ENCODE results near the gene DEXI. TPM values are rescaled to one million over a fixed set of nuclear protein-coding genes. Genes with fewer than 3 reads are reported as not detected.
A peak's percentile ranks its signal among the peaks of the same experiment; 100 is the strongest.

The DEXI gene
- polyA plus RNA-seq, 3 donors, result 42.8 to 49.0 (median 44.3) TPM

DNA sequence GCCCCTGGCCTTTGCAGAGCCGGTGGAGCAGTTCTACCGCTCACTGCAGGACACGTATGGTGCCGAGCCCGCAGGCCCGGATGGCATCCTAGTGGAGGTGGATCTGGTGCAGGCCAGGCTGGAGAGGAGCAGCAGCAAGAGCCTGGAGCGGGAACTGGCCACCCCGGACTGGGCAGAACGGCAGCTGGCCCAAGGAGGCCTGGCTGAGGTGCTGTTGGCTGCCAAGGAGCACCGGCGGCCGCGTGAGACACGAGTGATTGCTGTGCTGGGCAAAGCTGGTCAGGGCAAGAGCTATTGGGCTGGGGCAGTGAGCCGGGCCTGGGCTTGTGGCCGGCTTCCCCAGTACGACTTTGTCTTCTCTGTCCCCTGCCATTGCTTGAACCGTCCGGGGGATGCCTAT lies 35.8 kb downstream of the DEXI start:
- DNase-seq (ENCODE audit: low read depth in 3 of 3, low spot score in 2 of 3), result no peak

DNA sequence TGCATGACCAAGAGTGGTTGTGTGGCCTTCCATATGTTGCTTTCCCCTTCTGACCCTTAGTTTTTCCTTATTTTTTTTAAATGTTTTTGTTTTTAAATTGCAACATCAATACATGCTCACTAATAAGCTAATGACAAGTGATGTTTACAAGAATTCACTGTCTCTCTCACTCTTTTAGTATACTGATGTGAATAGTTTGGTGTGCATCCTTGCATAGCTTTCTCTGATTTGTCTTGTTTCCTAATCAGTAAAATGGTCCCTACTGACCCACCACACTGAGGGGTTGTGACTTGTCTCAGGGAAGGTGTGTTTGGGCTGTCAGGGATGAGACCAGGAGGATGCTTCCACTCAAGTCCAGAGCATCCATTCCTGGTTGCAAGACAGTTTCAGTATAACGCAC lies 39.3 kb downstream of the DEXI start:
- no peak for DNase-seq (ENCODE audit: low read depth in 3 of 3, low spot score in 2 of 3)

DNA sequence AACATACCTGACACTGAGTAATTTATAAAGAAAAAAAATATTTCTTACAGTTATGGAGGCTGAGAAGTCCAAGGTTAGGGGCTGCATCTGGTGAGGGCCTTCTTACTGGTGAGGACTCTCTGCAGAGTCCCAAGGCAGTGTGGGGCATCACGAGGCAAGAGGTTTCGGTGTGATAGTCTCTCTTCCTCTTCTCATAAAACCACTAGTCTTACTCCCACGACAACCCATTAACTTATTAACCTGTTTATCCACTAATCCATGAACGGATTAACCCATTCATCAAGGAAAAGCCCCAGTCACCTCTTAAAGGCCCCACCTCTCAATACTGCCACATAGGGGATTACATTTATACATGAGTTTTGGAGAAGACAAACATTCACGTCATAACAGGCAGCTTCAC lies 45.1 kb downstream of the DEXI start:
- no peak for DNase-seq (ENCODE audit: low read depth in 3 of 3, low spot score in 2 of 3)

DNA sequence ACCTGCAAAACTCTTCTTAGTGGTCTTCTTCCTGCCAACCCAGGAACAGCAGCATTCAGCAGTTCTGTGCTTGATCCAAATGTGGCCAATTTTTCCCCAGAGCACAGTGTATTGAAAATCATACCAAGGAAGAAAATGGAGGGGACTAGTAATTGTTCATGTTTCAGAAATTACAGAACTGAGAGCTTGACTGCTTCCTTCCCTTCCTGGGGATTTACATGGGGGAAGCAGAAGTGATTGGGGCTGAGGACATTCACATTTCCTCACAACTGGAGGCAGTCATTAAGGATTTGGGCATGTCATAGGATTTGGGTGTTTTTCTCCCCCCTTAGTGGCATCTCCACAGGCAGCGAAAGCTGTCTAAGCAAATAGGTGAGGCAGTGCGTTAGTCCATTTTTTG lies 45.5 kb downstream of the DEXI start:
- DNase-seq (ENCODE audit: low read depth in 3 of 3, low spot score in 2 of 3), result no peak

DNA sequence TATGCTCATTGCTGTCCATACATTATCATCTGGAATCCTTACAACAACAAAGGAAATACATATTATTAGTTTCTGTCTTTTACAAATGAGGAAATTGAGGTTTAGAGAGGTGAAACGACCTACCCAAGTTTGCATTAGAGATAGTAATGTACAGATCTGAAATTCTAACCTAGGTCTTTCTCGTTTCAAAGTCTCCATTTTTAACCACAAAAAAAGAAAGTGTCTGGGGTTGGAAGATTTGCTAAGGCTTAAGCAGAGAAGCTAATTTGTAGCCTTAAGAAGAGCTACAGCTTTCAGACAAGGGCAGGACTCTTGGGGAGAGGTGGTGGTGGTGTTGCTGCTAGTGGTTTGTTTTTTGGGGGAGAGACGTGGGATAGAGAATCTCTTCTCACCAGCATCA lies 46.1 kb downstream of the DEXI start:
- no peak for DNase-seq (ENCODE audit: low read depth in 3 of 3, low spot score in 2 of 3)

DNA sequence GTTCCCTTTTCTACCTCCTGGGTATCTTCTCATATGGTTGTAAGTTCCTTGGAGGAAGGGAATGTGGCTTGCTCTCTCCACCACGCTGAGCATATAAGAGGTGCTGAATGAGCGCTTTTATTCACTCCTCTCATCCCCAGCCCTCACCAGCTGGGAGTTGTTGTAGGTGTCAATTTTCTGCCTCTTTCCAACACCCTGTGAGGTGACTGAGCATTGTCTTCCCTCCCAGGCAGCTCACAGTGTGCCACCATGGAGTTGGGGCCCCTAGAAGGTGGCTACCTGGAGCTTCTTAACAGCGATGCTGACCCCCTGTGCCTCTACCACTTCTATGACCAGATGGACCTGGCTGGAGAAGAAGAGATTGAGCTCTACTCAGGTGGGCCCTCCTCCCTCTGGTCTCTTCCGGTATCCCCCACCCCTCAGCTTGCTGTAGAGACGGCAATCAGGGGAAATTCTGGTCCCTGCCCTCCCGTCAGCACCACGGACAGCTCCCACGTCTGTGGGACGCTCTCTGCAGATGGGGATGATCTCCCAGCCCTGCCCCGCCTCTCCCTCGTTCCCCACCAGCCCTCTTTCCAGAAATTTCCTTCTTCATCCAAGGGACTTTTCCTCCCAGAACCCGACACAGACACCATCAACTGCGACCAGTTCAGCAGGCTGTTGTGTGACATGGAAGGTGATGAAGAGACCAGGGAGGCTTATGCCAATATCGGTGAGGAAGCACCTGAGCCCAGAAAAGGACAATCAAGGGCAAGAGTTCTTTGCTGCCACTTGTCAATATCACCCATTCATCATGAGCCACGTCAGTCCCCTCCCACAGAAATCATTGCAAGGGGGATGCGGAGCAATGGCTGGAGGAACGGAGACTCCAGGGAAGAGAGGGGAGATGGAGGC lies 47.0 kb downstream of the DEXI start:
- peak in 1 of 3 donors; percentile 68 for DNase-seq (ENCODE audit: low read depth in 3 of 3, low spot score in 2 of 3)

DNA sequence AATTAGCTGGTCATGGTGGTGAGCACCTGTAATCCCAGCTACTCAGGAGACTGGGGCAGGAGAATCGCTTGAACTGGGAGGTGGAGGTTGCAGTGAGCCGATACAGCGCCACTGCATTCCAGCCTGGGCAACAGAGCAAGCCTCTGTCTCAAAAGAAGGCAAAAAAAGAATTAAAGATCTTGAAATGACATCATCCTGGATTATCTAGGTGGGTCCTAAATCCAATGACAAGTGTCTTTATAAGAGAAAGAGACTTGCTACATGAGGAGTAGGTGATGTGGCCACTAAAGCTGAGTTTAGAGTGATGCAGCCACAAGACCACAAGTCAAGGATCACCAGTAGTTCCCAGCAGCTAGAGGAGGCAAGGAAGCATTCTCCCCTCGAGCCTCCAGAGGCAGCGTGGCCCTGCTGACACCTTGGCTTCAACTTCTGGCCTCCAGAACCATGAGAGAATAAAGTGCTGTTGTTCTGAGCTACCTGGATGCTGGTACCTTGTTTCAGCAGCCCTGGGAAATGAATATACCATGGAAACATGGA lies 49.4 kb downstream of the DEXI start:
- no peak for DNase-seq (ENCODE audit: low read depth in 3 of 3, low spot score in 2 of 3)

DNA sequence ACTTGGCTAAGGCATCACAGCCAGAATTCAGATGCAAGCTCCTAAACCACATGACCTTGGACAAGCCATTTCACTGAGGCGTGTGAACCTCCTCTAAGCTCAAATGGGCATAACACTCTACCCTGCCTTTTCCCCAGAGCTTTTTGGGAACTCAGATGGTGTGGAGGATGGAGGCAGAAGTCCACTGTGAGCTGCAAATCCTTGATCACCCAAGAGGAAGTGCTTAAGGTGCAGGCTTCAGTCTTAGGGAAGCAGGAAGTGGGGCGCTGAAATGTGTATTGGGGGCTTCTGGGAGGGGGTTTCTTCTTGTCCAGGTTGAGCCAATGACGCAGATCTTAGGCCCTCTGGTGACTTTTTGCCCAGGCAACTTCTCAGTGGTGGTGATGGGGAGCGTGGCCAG lies 52.4 kb downstream of the DEXI start:
- DNase-seq (ENCODE audit: low read depth in 3 of 3, low spot score in 2 of 3), result no peak

DNA sequence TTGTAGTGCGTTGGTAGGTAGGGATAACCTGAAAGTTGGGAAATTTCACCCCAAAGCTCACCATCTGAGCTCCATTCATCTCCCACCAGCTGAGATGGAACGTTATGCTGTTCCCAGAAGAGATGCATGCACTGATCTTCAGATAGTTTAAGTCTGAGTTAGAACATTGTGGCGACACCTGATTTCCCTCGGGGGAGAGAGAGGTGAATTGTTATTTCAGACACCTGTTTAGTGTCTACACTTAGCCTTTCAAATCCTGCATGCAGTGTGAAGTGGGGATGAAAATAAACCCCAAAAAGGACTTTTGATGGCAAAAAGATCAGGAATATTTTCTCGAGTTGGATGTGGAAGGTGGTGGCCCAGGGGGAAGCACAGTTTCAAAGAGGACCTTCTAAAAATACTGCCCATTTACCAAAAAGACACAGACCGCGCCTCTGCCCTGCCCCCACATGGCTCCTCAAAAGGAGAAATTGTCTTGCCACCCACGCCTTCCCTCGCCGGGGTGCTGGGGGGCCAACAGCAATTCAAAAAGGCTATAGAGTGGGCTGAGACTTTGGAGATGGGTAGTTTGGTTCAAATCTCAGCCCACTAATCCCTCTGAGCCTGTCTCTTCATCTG lies 53.8 kb downstream of the DEXI start:
- no peak for DNase-seq (ENCODE audit: low read depth in 3 of 3, low spot score in 2 of 3)

DNA sequence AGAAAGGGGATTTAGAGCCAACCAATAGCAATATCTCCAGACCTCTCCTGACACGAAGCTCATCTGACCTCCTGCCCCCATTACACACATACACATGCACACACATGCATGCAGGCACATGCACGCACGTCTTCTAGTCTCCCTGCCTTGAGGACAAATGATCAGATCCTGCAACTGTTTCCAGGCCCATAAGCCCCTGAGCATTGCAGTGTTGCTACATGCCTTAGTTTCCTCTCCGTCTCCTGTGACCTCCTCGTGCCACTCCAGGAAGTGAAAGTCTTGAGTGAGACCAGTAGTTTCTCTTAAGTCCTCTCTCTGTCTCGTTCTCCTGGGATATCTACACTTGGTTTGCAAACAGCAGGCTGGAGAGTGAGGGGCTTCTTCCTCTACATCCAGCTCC lies 57.0 kb downstream of the DEXI start:
- no peak for DNase-seq (ENCODE audit: low read depth in 3 of 3, low spot score in 2 of 3)

DNA sequence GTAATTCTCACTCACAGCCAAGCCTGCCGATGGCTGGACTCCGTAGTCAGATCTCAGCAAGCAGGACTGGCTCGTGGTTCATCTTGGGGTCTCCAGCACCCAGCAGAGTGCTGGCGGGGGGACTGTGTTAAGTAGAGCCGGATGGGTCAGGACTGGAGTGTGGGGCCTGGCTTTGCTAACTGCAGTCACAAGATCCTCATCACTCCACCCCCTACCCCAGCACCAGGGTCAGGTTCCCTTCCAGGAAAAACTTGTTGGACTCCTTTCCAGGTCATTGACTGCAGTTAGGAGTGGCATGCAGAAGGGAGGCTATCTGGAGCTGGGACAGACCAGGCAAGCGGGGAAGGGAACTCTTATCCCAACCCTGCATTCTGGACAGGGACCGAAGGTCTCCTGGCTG lies 59.3 kb downstream of the DEXI start:
- DNase-seq (ENCODE audit: low read depth in 3 of 3, low spot score in 2 of 3), result peak in 2 of 3 donors; percentile 44 to 59

DNA sequence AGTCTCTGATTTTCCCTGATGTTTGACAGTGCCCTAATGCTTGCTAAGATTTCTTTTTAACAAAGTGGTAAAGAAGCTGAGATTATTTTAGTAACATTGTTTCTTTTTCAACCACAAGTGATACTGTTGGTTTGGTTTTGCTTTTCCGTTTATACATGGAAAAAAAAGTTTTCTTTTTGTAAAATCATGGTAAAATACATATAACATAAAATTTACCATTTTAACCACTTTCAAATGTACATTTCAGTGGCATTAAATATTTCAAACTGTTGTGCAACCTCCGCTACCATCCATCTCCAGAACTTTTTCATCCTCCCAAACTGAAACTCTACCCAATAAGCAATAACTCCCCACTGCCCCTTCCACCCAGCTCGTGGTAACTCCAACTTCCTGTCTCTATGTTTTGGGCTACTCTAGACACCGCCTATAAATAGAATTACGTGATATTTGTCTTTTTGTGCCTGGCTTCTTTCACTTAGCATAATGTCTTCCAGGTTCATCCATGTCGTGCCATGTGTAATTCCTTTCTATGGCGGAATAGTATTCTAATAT lies 60.7 kb downstream of the DEXI start:
- no peak for DNase-seq (ENCODE audit: low read depth in 3 of 3, low spot score in 2 of 3)

DNA sequence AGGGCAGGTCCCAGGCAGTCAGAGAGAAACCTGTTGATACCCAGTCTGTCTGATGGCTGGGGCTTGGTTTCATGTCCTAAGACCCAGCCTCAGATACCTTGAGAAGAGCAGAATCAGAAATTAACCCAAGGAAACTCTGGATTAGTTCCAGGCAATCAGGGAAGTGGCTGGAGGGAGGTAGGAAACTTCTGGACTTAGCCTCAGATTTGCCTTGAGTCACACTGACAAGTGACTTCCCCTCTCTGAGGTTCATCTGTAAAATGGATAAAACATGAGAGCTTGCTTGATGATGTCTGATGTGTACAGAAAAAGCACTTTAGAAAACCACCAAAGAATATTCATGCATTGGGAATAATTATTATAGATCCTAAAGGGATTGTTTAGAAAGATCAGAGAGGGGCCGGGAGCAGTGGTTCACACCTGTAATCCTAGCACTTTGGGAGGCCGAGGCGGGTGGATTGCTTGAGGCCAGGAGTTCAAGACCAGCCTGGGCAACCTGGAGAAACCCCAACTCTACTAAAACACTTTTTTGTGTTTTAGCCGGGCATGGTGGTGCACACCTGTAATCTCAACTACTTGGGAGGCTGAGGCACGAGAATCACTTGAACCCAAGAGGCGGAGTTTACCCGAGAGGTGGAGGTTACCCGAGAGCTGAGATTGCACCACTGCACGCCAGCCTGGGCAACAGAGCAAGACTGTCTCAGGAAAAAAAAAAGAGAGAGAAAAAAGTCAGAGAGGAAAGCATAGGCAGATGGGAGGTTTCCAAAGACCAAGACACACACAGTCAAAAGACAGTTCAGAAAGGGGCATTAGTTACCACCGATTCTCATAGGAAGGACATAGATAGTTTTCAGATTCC lies 61.4 kb downstream of the DEXI start:
- DNase-seq (ENCODE audit: low read depth in 3 of 3, low spot score in 2 of 3), result no peak

DNA sequence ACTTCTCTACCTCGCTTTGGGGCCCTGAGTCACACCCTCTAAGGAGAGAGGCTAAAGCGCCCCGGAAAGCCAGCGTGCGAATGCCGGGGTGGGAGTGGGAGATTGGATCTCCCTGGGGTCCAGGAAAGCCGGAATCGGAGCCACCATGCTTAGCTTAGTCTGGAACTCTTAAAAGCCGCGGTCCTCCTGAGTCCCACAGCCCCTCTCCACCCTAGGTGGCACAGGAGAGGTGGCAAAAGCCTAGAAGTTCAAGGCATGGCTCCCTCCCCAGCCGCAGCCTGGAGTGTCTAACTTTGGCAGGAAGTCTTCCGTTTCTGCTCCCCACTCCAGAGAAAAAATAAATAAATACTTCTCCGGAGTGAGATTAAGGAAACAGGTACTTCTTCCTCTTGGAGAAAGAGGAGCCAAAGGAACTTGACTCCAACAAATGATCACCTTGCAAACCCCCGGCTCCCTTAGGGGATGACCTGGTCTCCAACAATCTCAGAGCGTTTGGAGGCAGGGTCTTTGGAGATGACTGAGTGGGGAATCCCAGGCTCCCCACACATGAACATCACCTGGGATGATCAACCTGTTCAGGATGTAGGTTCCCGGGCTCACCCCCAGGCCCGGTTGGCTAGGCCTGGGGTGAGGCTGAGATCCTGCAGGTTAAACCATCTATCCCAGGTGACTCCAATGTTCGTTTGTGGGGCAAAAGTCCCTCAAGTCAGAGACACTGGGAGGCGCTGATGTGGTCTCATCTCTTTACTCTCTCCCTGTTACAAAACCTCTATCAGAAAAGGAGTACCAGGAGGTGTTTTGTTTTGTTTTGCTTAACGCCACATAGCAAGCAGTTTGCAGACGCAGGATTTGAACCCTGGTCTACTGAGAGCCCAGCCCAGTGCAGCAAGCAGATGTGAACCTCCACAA lies 62.3 kb downstream of the DEXI start:
- DNase-seq (ENCODE audit: low read depth in 3 of 3, low spot score in 2 of 3), result no peak

Other genes starting within 250 kb of the DEXI start
- under 1 TPM; 0.10 to 0.24 (median 0.22) TPM for gene TEKT5, start 247.5 kb downstream of the DEXI start, polyA plus RNA-seq (ENCODE audit: insufficient read length in 3 of 3)
- 10 to 100 TPM; 31.8 to 34.2 (median 33.0) TPM for gene NUBP1, start 198.6 kb downstream of the DEXI start, polyA plus RNA-seq (ENCODE audit: insufficient read length in 3 of 3)
- gene TVP23A, start 123.7 kb downstream of the DEXI start, polyA plus RNA-seq (ENCODE audit: insufficient read length in 3 of 3), result 1 to 10 TPM; 2.6 to 3.9 (median 3.1) TPM
- 1 to 10 TPM; 4.9 to 6.3 (median 5.7) TPM for gene CIITA, start 65.3 kb downstream of the DEXI start, polyA plus RNA-seq (ENCODE audit: insufficient read length in 3 of 3)
- 10 to 100 TPM; 22.1 to 26.3 (median 23.3) TPM for gene CLEC16A, start 2.1 kb upstream of the DEXI start, polyA plus RNA-seq (ENCODE audit: insufficient read length in 3 of 3)

Data from right renal cortex interstitium (tissue), 3 donors.